Measurements from ENCODE around the gene ITCH. TPM values are rescaled to one million over a fixed set of nuclear protein-coding genes. Genes with fewer than 3 reads are reported as not detected.

The ITCH gene
- 10 to 100 TPM; 37.4 to 48.4 (median 43.4) TPM for total RNA-seq

GRCh38 chr20:34363062-34363464 is at the start of gene ITCH:
ITCH (plus strand) TSS chr20:34363273; CDS start chr20:34393812, 30,539 bp downstream.
- H3K4me3 ChIP-seq: peak within 1 kb of the TSS; percentile 96
- peaks cover 39% of the 10 kb centered on the region for H3K4me1 ChIP-seq
- H3K36me3 ChIP-seq: no peaks in the 10 kb centered on the region
- no peak for TF ChIP-seq CTCF (IDR thresholded peaks at IDR 0.05)
- TF ChIP-seq POLR2A (IDR thresholded peaks at IDR 0.05): peak; percentile 76 to 92
- peak; percentile 72 to 77 (median 73) for TF ChIP-seq POLR2AphosphoS5 (IDR thresholded peaks at IDR 0.05)
- no peak for TF ChIP-seq EP300 (IDR thresholded peaks at IDR 0.05)
- H3K27ac ChIP-seq: peak within 1 kb of the TSS; percentile 95
- 0% methylated on average over 8 of the region's 32 CpGs for WGBS
- H3K9me3 ChIP-seq: no peaks in the 10 kb centered on the region
- H3K27me3 ChIP-seq: no peaks in the 10 kb centered on the region
- peak; percentile 97 to 98 for DNase-seq (ENCODE audit: low spot score in 2 of 2)

- H3K27me3 ChIP-seq: peaks cover 8% of the 10 kb centered on the region
- no peaks in the 10 kb centered on the region for H3K36me3 ChIP-seq
- DNase-seq (ENCODE audit: low spot score in 2 of 2): no peak
- 83% methylated on average over 3 of the region's 3 CpGs for WGBS
- no peak overlapping the region for H3K27ac ChIP-seq
- H3K4me1 ChIP-seq: peaks cover 19% of the 10 kb centered on the region
- no peaks in the 10 kb centered on the region for H3K9me3 ChIP-seq
- H3K4me3 ChIP-seq: no peak overlapping the region
- TF ChIP-seq EP300 (IDR thresholded peaks at IDR 0.05) (no peak), CTCF (IDR thresholded peaks at IDR 0.05) (no peak), POLR2A (IDR thresholded peaks at IDR 0.05) (no peak), POLR2AphosphoS5 (IDR thresholded peaks at IDR 0.05) (no peak)
Measured at GRCh38 chr20:34315236-34315635, 47.8 kb upstream of the ITCH start.

DNA sequence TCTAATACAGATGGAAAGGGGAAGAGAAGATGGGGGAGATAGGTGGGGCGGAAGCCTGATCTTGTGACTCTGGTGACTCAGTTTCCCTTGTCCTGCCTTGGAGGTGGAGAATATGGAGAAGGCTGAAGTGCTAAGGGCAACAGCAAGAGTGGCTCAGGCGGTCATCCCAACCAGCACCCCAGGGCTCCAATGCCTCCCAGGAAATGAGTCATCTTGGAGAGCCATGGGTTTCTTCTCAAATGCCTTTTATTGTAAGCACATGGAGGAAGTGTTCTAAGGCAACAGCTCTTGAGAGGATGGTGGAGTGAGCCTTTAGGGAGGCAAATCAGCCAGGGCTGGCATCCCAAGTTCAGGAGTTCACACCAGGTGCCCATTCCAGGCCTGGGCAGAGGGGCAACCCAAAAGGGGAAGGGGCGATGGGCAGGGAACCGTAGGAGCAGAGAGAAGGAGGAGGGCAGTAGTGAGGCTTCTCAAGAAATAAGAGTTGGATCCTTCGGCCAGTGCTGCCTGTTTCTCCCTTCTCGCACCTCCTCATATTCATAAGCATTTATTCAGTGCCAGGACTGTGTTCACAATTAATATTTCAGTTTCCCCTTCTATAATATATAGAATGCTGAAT is 46.8 kb upstream of the ITCH start:
- H3K4me3 ChIP-seq: no peak overlapping the region
- no peak for DNase-seq (ENCODE audit: low spot score in 2 of 2)
- TF ChIP-seq EP300 (IDR thresholded peaks at IDR 0.05): no peak
- no peak for TF ChIP-seq POLR2A (IDR thresholded peaks at IDR 0.05)
- TF ChIP-seq CTCF (IDR thresholded peaks at IDR 0.05): no peak
- no peak for TF ChIP-seq POLR2AphosphoS5 (IDR thresholded peaks at IDR 0.05)
- H3K9me3 ChIP-seq: no peaks in the 10 kb centered on the region
- no peaks in the 10 kb centered on the region for H3K36me3 ChIP-seq
- H3K4me1 ChIP-seq: peaks cover 15% of the 10 kb centered on the region
- H3K27ac ChIP-seq: no peak overlapping the region
- 90% methylated on average over 6 of the region's 6 CpGs for WGBS
- H3K27me3 ChIP-seq: peaks cover 8% of the 10 kb centered on the region

DNA sequence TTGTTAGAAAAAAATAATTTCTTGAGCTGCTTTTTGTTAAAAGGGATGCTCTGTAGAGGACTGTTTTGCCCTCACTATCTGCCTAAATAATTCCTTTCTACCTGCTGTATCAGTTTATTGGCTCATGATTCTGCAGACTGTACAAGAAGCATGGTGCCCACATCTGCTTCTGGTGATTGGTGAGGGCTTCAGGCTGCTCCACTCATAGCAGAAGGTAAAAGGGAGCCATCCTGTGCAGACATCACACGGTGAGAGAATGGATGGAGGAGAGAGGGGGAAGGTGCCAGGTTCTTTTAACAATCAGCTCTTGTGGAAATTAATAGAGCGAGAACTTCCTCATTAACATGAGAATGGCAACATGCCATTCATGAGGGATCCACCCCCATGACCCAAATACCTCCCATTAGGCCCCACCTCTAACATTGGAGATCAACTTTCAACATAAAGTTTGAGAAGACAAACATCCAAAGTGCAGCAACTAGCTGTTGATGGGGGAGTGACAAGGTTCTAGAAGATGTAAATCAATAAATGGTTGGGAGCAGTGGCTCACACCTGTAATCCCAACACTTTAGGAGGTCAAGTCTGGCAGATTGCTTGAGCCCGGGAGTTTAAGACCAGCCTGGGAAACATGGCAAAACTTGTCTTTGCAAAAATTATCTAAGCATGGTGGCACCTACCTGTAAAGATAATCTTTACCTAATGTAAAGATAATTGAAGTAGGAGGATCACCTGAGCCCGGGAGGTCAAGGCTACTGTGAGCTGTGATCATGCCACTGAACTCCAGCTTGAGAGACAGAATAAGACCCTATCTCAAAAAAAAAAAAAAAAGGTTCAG is 44.2 kb upstream of the ITCH start:
- H3K27ac ChIP-seq: no peak overlapping the region
- no peaks in the 10 kb centered on the region for H3K27me3 ChIP-seq

More for the DNA sequence above, 44.2 kb upstream of the ITCH start:
- H3K4me3 ChIP-seq: no peak overlapping the region
- WGBS: 53% methylated on average over 4 of the region's 4 CpGs
- H3K4me1 ChIP-seq: no peaks in the 10 kb centered on the region
- TF ChIP-seq POLR2A (IDR thresholded peaks at IDR 0.05) (no peak), CTCF (IDR thresholded peaks at IDR 0.05) (no peak), EP300 (IDR thresholded peaks at IDR 0.05) (no peak), POLR2AphosphoS5 (IDR thresholded peaks at IDR 0.05) (no peak)
- H3K36me3 ChIP-seq: no peaks in the 10 kb centered on the region
- H3K9me3 ChIP-seq: no peaks in the 10 kb centered on the region
- no peak for DNase-seq (ENCODE audit: low spot score in 2 of 2)
